Measurements from ENCODE around the gene ELF3.

The ELF3 gene

DNA sequence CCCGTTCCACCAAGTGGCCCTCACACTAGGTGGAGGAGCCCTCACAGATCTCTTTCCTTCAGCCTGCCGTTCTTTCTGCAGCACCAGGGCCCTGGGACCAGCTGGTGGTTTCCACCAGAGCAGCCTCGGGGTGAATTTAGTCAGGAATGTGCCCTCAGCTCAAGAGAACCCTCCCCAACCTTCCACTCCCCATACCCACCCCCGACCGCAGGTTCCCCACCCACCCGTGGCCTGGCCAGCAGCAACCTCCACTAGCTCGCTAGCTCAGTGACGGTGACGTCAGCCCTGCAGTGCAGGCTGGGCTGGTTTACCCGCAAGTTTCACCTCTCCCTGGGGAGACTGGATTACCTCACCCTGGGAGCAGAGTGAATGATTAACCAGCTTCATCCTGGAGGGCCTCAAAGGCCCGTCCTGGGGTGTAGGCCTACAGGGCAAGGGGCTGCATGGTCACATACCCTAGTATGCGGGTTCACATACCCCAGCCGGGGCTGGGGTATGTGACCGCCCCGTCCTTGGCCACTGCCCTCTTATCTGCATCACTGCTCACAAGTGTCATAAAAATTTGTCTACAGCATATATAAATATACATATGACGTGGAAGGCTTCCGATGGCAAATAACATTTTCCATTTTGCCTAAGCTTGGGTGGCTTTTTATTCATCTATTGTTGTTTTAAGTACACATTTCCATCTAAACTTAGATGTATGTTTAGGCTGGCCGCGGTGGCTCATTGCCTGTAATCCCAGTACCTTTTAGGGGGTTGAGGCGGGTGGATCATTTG is 24.5 kb downstream of the ELF3 start:
- DNase-seq (ENCODE audit: low read depth, low spot score), result no peak
- Histone ChIP-seq H3K36me3 (ENCODE audit: control insufficient read depth, insufficient read depth, low read length) (no peaks in the 10 kb centered on the region), H3K4me3 (ENCODE audit: low read length) (no peak overlapping the region), H3K27me3 (ENCODE audit: control insufficient read depth, insufficient read depth, low read length) (no peaks in the 10 kb centered on the region), H3K9me3 (ENCODE audit: control insufficient read depth, insufficient read depth, low read length) (no peaks in the 10 kb centered on the region), H3K4me1 (ENCODE audit: control insufficient read depth, insufficient read depth, low read length) (peaks cover 4% of the 10 kb centered on the region), H3K27ac (ENCODE audit: low read length) (no peak overlapping the region)
- no CpG with 5 or more reads among the region's 20 CpGs for WGBS (ENCODE audit: insufficient coverage, insufficient read length)

DNA sequence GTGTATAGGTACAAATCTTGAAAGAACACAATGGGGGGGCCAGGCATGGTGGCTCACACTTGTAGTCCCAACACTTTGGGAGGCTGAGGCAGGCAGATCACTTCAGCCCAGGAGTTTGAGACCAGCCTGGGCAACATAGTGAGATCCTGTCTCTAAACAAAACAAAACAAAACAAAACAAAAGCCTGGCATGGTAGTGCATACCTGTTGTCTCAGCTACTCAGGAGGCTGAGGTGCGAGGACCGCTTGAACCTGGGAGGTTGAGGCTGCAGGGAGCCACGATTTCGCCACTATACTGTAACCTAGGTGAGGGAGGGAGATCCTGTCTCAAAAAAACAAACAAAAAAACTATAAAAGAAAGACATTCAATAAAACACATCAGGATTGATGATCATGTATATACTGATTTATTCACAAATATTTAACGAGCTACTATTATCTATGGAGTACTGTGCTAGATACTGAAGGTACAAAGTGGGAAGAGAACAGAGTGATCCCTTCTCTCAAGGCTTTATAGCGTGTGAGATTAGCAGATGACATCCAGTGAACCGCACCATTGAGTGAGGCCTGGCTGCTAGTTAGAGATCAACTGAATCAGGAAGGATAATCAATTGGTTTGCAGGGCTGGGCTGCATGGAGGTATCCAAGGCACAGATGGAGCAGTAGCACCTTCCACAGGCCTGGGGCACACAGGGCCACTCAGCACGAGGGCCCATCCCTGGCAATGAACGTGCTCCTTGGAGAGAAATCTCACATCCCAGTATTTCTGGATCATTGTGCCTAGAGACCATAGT is 26.4 kb downstream of the ELF3 start:
- Histone ChIP-seq H3K4me3 (ENCODE audit: low read length) (no peak overlapping the region), H3K4me1 (ENCODE audit: control insufficient read depth, insufficient read depth, low read length) (peaks cover 4% of the 10 kb centered on the region), H3K9me3 (ENCODE audit: control insufficient read depth, insufficient read depth, low read length) (no peaks in the 10 kb centered on the region), H3K36me3 (ENCODE audit: control insufficient read depth, insufficient read depth, low read length) (no peaks in the 10 kb centered on the region), H3K27me3 (ENCODE audit: control insufficient read depth, insufficient read depth, low read length) (no peaks in the 10 kb centered on the region), H3K27ac (ENCODE audit: low read length) (no peak overlapping the region)
- no CpG with 5 or more reads among the region's 9 CpGs for WGBS (ENCODE audit: insufficient coverage, insufficient read length)
- DNase-seq (ENCODE audit: low read depth, low spot score), result no peak

DNA sequence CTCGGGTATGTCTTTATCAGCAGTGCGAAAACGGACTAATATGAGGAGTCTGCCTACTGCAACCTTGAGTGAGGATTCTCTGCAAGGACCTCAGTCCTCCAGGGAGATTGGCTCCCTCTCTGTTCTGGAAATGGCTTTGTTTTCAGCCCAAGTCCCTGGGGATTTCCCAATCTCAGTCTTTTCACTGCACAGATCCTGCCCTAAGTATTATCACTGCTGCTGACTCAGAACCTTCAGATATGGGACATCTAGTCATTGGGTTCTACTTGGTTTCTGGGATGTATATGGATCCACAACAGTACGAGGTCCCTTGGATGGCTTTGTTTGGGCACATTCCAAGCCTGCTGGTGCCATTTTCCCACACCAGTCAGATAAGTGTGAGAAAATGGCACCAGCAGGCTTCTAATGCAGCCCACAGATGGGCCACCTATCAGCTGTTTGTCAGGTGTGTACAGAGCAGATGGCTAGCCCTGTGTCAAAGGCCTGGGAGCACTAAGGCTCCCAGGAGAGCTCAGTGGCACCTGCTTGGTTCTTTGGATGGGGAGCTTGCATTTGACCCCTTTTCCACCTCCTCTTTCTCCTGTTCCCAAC is 27.4 kb downstream of the ELF3 start:
- Histone ChIP-seq H3K27ac (ENCODE audit: low read length) (no peak overlapping the region), H3K4me3 (ENCODE audit: low read length) (no peak overlapping the region), H3K27me3 (ENCODE audit: control insufficient read depth, insufficient read depth, low read length) (no peaks in the 10 kb centered on the region), H3K36me3 (ENCODE audit: control insufficient read depth, insufficient read depth, low read length) (no peaks in the 10 kb centered on the region), H3K4me1 (ENCODE audit: control insufficient read depth, insufficient read depth, low read length) (peaks cover 4% of the 10 kb centered on the region), H3K9me3 (ENCODE audit: control insufficient read depth, insufficient read depth, low read length) (no peaks in the 10 kb centered on the region)
- WGBS (ENCODE audit: insufficient coverage, insufficient read length), result no CpG with 5 or more reads among the region's 4 CpGs
- DNase-seq (ENCODE audit: low read depth, low spot score), result no peak

DNA sequence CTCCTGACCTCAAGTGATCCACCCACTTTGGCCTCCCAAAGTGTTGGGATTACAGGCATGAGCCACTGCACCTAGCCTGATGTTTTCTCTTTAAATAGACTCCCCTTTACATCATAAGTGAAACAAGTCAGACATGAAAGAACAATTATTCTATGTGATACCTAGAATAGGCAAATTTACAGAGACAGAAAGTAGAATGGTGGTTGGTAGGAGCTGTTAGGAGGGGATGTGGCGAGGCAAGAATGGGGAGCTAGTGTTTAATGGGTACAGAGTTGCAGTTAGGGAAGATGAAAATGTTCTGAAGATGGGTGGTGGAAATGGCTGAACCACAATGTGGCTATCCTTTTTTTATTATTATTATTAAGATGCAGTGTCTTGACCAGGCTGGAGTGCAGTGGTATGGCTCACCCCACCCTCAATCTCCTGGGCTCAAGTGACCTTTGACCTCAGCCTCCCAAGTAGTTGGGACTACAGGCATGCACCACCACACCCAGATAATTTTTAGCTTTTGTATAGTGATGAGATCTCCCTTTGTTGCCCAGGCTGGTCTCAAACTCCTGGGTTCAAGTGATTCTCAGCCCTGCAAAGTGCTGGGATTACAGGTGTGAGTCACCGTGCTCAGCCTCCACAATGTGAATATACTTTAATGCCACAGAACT is 28.4 kb downstream of the ELF3 start:
- Histone ChIP-seq H3K9me3 (ENCODE audit: control insufficient read depth, insufficient read depth, low read length) (no peaks in the 10 kb centered on the region), H3K4me3 (ENCODE audit: low read length) (no peak overlapping the region), H3K36me3 (ENCODE audit: control insufficient read depth, insufficient read depth, low read length) (no peaks in the 10 kb centered on the region), H3K27ac (ENCODE audit: low read length) (no peak overlapping the region), H3K4me1 (ENCODE audit: control insufficient read depth, insufficient read depth, low read length) (peaks cover 4% of the 10 kb centered on the region), H3K27me3 (ENCODE audit: control insufficient read depth, insufficient read depth, low read length) (no peaks in the 10 kb centered on the region)
- no peak for DNase-seq (ENCODE audit: low read depth, low spot score)
- no CpG with 5 or more reads among the region's 2 CpGs for WGBS (ENCODE audit: insufficient coverage, insufficient read length)

DNA sequence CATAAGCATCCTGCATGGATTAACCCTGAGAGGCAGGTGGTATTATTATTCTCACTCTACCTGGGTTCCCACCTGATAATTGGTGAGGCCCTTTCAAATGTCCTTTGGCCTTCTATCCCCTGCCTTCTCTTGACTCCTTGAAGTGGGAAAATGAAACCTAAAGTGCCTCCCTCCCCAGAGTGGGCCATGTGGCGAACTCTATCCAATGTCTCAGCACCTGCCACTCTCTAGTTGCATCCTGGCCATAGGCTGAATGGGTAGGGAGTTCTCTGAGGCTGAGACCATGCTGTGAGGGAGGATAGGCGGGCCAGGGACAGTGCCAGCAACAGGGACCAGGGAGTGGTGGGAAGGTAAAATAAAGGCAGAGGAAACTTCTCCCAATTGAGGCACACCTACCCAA is 35.3 kb downstream of the ELF3 start:
- Histone ChIP-seq H3K27ac (ENCODE audit: low read length) (no peak overlapping the region), H3K36me3 (ENCODE audit: control insufficient read depth, insufficient read depth, low read length) (no peaks in the 10 kb centered on the region), H3K4me1 (ENCODE audit: control insufficient read depth, insufficient read depth, low read length) (no peaks in the 10 kb centered on the region), H3K9me3 (ENCODE audit: control insufficient read depth, insufficient read depth, low read length) (no peaks in the 10 kb centered on the region), H3K4me3 (ENCODE audit: low read length) (no peak overlapping the region), H3K27me3 (ENCODE audit: control insufficient read depth, insufficient read depth, low read length) (no peaks in the 10 kb centered on the region)
- no peak for DNase-seq (ENCODE audit: low read depth, low spot score)
- no CpG with 5 or more reads among the region's 2 CpGs for WGBS (ENCODE audit: insufficient coverage, insufficient read length)

DNA sequence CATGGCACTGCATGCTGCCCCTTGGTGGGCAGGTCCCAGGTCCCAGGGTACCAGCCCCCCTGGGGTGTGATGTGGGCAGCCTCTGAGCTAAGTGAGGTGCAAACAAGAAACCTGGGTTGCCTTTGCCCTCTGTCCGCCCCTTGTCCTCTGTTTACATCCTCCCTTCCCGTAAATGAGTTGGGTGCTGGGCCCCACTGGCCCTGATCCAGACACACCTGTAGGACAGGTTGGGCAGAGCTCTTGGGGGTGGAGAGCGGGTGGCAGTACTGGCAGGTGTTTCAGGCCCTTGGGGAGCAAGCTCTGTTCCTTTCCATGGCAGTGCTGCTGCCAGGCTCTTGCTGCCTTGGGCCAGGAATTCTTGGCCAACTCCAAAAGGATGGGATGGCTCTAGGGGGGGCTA is 35.8 kb downstream of the ELF3 start:
- DNase-seq (ENCODE audit: low read depth, low spot score), result no peak
- H3K9me3 ChIP-seq (ENCODE audit: control insufficient read depth, insufficient read depth, low read length), result no peaks in the 10 kb centered on the region
- no peak overlapping the region for H3K4me3 ChIP-seq (ENCODE audit: low read length)
- H3K27ac ChIP-seq (ENCODE audit: low read length), result no peak overlapping the region
- no CpG with 5 or more reads among the region's 3 CpGs for WGBS (ENCODE audit: insufficient coverage, insufficient read length)
- no peaks in the 10 kb centered on the region for H3K36me3 ChIP-seq (ENCODE audit: control insufficient read depth, insufficient read depth, low read length)
- no peaks in the 10 kb centered on the region for H3K4me1 ChIP-seq (ENCODE audit: control insufficient read depth, insufficient read depth, low read length)
- H3K27me3 ChIP-seq (ENCODE audit: control insufficient read depth, insufficient read depth, low read length), result no peaks in the 10 kb centered on the region

DNA sequence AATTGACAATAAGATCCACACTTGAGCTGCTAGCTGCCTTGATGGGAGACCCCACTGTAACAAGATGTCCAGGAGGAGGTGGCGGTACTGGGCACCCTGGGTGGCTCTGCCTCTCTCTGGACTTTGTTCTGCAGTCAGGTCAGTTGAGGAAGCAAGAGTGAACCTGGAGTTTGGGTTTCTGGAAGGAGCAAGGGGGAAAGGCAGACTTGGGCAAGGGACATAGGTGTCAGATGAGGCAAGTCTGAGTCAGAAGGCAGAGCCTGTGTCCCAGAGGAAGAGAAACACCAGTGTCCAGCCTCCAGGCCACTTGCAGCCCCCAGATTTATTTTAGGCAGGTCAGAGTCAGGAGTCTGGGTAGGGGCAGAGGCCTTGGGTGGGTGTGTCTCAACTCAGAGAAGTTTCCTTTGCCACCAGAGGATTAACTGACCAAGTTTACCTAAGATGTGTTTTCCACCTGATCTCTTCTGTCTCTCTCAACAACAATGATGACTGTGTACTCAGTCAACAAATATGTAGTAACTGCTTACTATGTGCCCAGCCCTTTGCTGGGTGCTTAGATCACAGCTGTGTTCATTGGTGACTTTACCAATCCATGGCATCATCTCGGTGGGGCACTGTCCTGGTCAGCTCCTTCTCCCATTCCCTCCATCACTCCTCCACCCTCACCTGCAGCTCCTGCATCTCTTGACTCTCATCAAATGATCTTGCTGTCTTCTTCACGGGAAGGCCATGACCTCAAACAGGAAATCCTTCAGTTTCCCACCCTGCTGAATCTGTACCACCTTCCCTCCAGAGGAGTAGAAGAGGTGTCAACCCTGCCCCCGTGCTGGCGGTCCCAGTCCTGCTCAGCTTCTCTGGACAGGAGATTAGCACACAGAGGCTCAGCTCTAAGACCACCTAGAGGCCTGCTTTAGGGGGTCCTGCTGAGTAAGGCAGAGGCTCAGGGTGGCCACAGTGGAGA is 36.6 kb downstream of the ELF3 start:
- Histone ChIP-seq H3K9me3 (ENCODE audit: control insufficient read depth, insufficient read depth, low read length) (no peaks in the 10 kb centered on the region), H3K4me3 (ENCODE audit: low read length) (no peak overlapping the region), H3K27ac (ENCODE audit: low read length) (no peak overlapping the region), H3K4me1 (ENCODE audit: control insufficient read depth, insufficient read depth, low read length) (no peaks in the 10 kb centered on the region), H3K36me3 (ENCODE audit: control insufficient read depth, insufficient read depth, low read length) (no peaks in the 10 kb centered on the region), H3K27me3 (ENCODE audit: control insufficient read depth, insufficient read depth, low read length) (no peaks in the 10 kb centered on the region)
- DNase-seq (ENCODE audit: low read depth, low spot score), result no peak
- no CpG with 5 or more reads among the region's 5 CpGs for WGBS (ENCODE audit: insufficient coverage, insufficient read length)

DNA sequence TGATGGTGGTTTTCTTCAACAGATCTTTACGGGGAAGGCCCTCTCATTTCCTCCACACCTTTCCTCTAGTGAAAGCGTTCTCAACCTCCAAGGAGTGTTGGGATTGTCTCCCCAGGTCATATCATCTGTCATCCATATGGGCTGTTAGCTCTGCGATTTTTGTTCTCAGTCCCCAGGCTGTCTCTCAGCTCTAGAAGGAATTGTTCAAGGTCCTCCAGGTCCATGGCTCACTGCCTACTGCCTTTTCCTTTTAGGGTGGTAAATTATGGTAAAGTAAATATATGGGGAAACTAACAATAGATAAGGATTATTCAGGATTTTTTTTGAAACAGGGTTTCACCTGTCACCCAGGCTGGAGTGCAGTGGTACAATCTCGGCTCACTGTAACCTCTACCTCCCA is 37.6 kb downstream of the ELF3 start:
- no peaks in the 10 kb centered on the region for H3K27me3 ChIP-seq (ENCODE audit: control insufficient read depth, insufficient read depth, low read length)
- no peaks in the 10 kb centered on the region for H3K36me3 ChIP-seq (ENCODE audit: control insufficient read depth, insufficient read depth, low read length)
- H3K4me1 ChIP-seq (ENCODE audit: control insufficient read depth, insufficient read depth, low read length), result no peaks in the 10 kb centered on the region
- H3K9me3 ChIP-seq (ENCODE audit: control insufficient read depth, insufficient read depth, low read length), result no peaks in the 10 kb centered on the region
- WGBS (ENCODE audit: insufficient coverage, insufficient read length), result no CpG with 5 or more reads among the region's 4 CpGs
- H3K27ac ChIP-seq (ENCODE audit: low read length), result no peak overlapping the region
- DNase-seq (ENCODE audit: low read depth, low spot score), result no peak
- no peak overlapping the region for H3K4me3 ChIP-seq (ENCODE audit: low read length)

DNA sequence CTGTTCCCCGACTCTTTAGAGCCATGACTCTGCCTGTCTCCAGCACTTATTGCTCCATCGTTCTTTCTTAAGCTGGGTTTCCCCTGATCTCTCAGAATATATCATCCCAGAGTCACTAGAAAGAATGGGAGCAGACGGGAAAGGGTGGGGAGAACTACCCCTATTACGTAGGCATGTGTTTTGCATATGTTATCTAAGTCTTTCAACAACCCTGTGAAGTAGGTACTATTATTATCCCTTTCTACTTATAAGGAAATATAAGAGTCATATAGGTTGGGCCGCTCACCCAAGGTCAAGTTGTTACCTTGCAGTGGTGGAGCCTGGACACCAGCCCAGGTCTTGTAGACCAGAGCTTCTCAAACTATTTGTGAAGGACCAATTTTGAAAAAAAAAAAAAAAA is 38.7 kb downstream of the ELF3 start:
- Histone ChIP-seq H3K27me3 (ENCODE audit: control insufficient read depth, insufficient read depth, low read length) (no peaks in the 10 kb centered on the region), H3K9me3 (ENCODE audit: control insufficient read depth, insufficient read depth, low read length) (no peaks in the 10 kb centered on the region), H3K27ac (ENCODE audit: low read length) (no peak overlapping the region), H3K36me3 (ENCODE audit: control insufficient read depth, insufficient read depth, low read length) (no peaks in the 10 kb centered on the region), H3K4me3 (ENCODE audit: low read length) (no peak overlapping the region), H3K4me1 (ENCODE audit: control insufficient read depth, insufficient read depth, low read length) (no peaks in the 10 kb centered on the region)
- no peak for DNase-seq (ENCODE audit: low read depth, low spot score)
- no CpG with 5 or more reads among the region's 5 CpGs for WGBS (ENCODE audit: insufficient coverage, insufficient read length)
